Epithelial cell of proximal tubule (primary cell): Measurements from ENCODE around the gene CDH23. TPM values are rescaled to one million over a fixed set of nuclear protein-coding genes. Genes with fewer than 3 reads are reported as not detected.
"Not testable (repeated sequence)": the region's sequence is repeated elsewhere in the genome, so short reads cannot be mapped to it uniquely, and the experiment has no call there.

ENCODE experiments used
- DNase-seq: peaks from one replicate; pipeline ENCODE4 v3.0.0-alpha.2; 2011; ENCODE audit warnings: low read depth
- H3K4me3 ChIP-seq: 2 replicates; pipeline ENCODE4 v1.5.1; 2011; ENCODE audit warnings: low read depth, mild to moderate bottlenecking, low read length
- CTCF ChIP-seq: conservative IDR thresholded peaks from 2 replicates; pipeline ENCODE4 v1.5.1; 2012; ENCODE audit warnings: low read depth, mild to moderate bottlenecking, low read length
- total RNA-seq: library from RNA; depleted of rRNA; stranded (reverse); fragments of >200 nt; gene quantifications from 2 replicates; pipeline ENCODE4 v1.2.3, GENCODE V29; 2015

Gene CDH23
- total RNA-seq, 1 donor from 2014 or later, result under 0.01 TPM

GRCh38 chr10:71850743-71851464 lies 454.2 kb downstream of the CDH23 start, which contains the start of gene PSAP:
Gene PSAP (minus strand): TSS chr10:71851251. CDS start chr10:71851221, 30 bp downstream.
- DNase-seq, result peak; percentile 74
- H3K4me3 ChIP-seq, result peak within 1 kb of the TSS; percentile 100
- no peak for TF ChIP-seq CTCF

- H3K4me3 ChIP-seq, result peak overlapping the region; percentile 100
- not testable (repeated sequence) for DNase-seq
Measured at GRCh38 chr10:71851465-71852095, 454.9 kb downstream of the CDH23 start.

GRCh38 chr10:71852355-71852937 lies 455.7 kb downstream of the CDH23 start:
- TF ChIP-seq CTCF, result no peak
- no peak for DNase-seq
- H3K4me3 ChIP-seq, result no peak overlapping the region

- H3K4me3 ChIP-seq, result no peak overlapping the region
- no peak for TF ChIP-seq CTCF
- no peak for DNase-seq
Measured at GRCh38 chr10:71854031-71854430, 457.3 kb downstream of the CDH23 start.

GRCh38 chr10:71856619-71857018 lies 459.9 kb downstream of the CDH23 start:
- no peak for TF ChIP-seq CTCF
- DNase-seq, result no peak
- no peak overlapping the region for H3K4me3 ChIP-seq

GRCh38 chr10:71857934-71858890 lies 461.5 kb downstream of the CDH23 start:
- DNase-seq, result no peak
- no peak for TF ChIP-seq CTCF
- H3K4me3 ChIP-seq, result no peak overlapping the region
